Jurkat, Clone E6-1 (cell line): Measurements from ENCODE around the gene HDGFL2.

ENCODE experiments used
- DNase-seq: peaks from one replicate; pipeline ENCODE4 v3.0.0-alpha.2; 2011; ENCODE audit warnings: low read depth, low spot score
- H3K4me3 ChIP-seq: 2 replicates; pipeline ENCODE4 v1.5.1; 2011; ENCODE audit warnings: mild to moderate bottlenecking, low read length, control low read depth, moderate library complexity

The HDGFL2 gene

GRCh38 chr19:4506449-4507149 lies 34.5 kb downstream of the HDGFL2 start:
- H3K4me3 ChIP-seq, result no peak overlapping the region
- no peak for DNase-seq

GRCh38 chr19:4507150-4507452 lies 35.0 kb downstream of the HDGFL2 start:
- H3K4me3 ChIP-seq, result no peak overlapping the region
- DNase-seq, result no peak

GRCh38 chr19:4507804-4508203 lies 35.7 kb downstream of the HDGFL2 start:
- no peak overlapping the region for H3K4me3 ChIP-seq
- no peak for DNase-seq

- no peak for DNase-seq
- H3K4me3 ChIP-seq, result no peak overlapping the region
Observed at GRCh38 chr19:4508698-4509097, 36.6 kb downstream of the HDGFL2 start.

- H3K4me3 ChIP-seq, result no peak overlapping the region
- no peak for DNase-seq
Observed at GRCh38 chr19:4510435-4511255, 38.5 kb downstream of the HDGFL2 start.

GRCh38 chr19:4511300-4512054 lies 39.4 kb downstream of the HDGFL2 start:
- no peak for DNase-seq
- no peak overlapping the region for H3K4me3 ChIP-seq

- no peak overlapping the region for H3K4me3 ChIP-seq
- DNase-seq, result no peak
Observed at GRCh38 chr19:4512070-4512469, 40.0 kb downstream of the HDGFL2 start.

GRCh38 chr19:4513248-4513647 lies 41.2 kb downstream of the HDGFL2 start:
- H3K4me3 ChIP-seq, result no peak overlapping the region
- no peak for DNase-seq

GRCh38 chr19:4515732-4516131 lies 43.6 kb downstream of the HDGFL2 start:
- H3K4me3 ChIP-seq, result no peak overlapping the region
- no peak for DNase-seq

- no peak overlapping the region for H3K4me3 ChIP-seq
- DNase-seq, result no peak
Observed at GRCh38 chr19:4516199-4516938, 44.3 kb downstream of the HDGFL2 start.

- DNase-seq, result no peak
- H3K4me3 ChIP-seq, result no peak overlapping the region
Observed at GRCh38 chr19:4516939-4517300, 44.8 kb downstream of the HDGFL2 start.

GRCh38 chr19:4517451-4518057 lies 45.5 kb downstream of the HDGFL2 start:
- H3K4me3 ChIP-seq, result no peak overlapping the region
- DNase-seq, result no peak

GRCh38 chr19:4518345-4519171 lies 46.5 kb downstream of the HDGFL2 start, which contains the start of gene PLIN4:
Gene PLIN4, minus strand, starts transcription at chr19:4518486. Its CDS starts 214 bp downstream, at chr19:4518272.
- no peak within 1 kb of the TSS for H3K4me3 ChIP-seq
- DNase-seq, result no peak

GRCh38 chr19:4519172-4519496 lies 47.0 kb downstream of the HDGFL2 start:
- no peak overlapping the region for H3K4me3 ChIP-seq
- DNase-seq, result no peak

GRCh38 chr19:4519521-4520277 lies 47.6 kb downstream of the HDGFL2 start:
- H3K4me3 ChIP-seq, result no peak overlapping the region
- DNase-seq, result no peak

GRCh38 chr19:4521170-4521887 lies 49.2 kb downstream of the HDGFL2 start:
- no peak for DNase-seq
- no peak overlapping the region for H3K4me3 ChIP-seq

GRCh38 chr19:4521888-4522242 lies 49.8 kb downstream of the HDGFL2 start:
- DNase-seq, result no peak
- no peak overlapping the region for H3K4me3 ChIP-seq
